ENCODE results near the gene DMP1. TPM values are rescaled to one million over a fixed set of nuclear protein-coding genes. Genes with fewer than 3 reads are reported as not detected.

Gene DMP1
- total and polyA plus RNA-seq, 2 experiments from 2014 or later, result 0.27 TPM; not detected in 1

- DNase-seq (ENCODE audit: low spot score) (no peak), ATAC-seq (no peak)
- Histone ChIP-seq H4K20me1 (replicated peaks; ENCODE audit: insufficient read depth) (no peaks in the 10 kb centered on the region), H3K4me1 (ENCODE audit: insufficient read depth) (no peaks in the 10 kb centered on the region), H3K4me2 (no peak overlapping the region), H3F3A (replicated peaks; ENCODE audit: low read depth) (no peaks in the 10 kb centered on the region), H3K9me2 (ENCODE audit: insufficient read depth) (peaks cover 8% of the 10 kb centered on the region; the same call in 1 of the 2 replicates), H3K36me3 (ENCODE audit: insufficient read depth) (no peaks in the 10 kb centered on the region), H3K27me3 (ENCODE audit: insufficient read depth) (no peaks in the 10 kb centered on the region), H3K4me3 (no peak overlapping the region), H3K79me2 (replicated peaks; ENCODE audit: insufficient read depth) (no peaks in the 10 kb centered on the region), H3K27ac (ENCODE audit: low read depth) (no peak overlapping the region), H2AFZ (no peak overlapping the region)
- Mint-ChIP-seq H3K4me3 (no peak overlapping the region), H3K4me1 (no peaks in the 10 kb centered on the region), H3K9me3 (no peaks in the 10 kb centered on the region; the same call in 2 of the 3 replicates), H3K27ac (no peak overlapping the region), H3K27me3 (ENCODE audit: insufficient read depth, low read depth, poor library complexity) (no peaks in the 10 kb centered on the region), H3K36me3 (ENCODE audit: low read depth) (no peaks in the 10 kb centered on the region)
- no peak for TF ChIP-seq EZH2phosphoT487 (IDR thresholded peaks at IDR 0.05; ENCODE audit: unreplicated experiment)
- TF ChIP-seq NANOG (IDR thresholded peaks at IDR 0.05; ENCODE audit: borderline replicate concordance), result no peak
- no peak for TF ChIP-seq ETS1 (IDR thresholded peaks at IDR 0.05)
- no peak for TF ChIP-seq STAT1 (IDR thresholded peaks at IDR 0.05; ENCODE audit: unreplicated experiment)
- no peak for TF ChIP-seq ZNF462 (CRISPR knock-in tag; IDR thresholded peaks at IDR 0.05)
- TF ChIP-seq JUNB (IDR thresholded peaks at IDR 0.05; ENCODE audit: unreplicated experiment), result no peak
- TF ChIP-seq ZNF331 (CRISPR knock-in tag; IDR thresholded peaks at IDR 0.05; ENCODE audit: low read depth), result no peak
- TF ChIP-seq POLR2AphosphoS5 (IDR thresholded peaks at IDR 0.05; ENCODE audit: low read depth), result no peak
- no peak for TF ChIP-seq REST (IDR thresholded peaks at IDR 0.05; ENCODE audit: unreplicated experiment)
- no peak for TF ChIP-seq CREB1 (CRISPR knock-in tag; IDR thresholded peaks at IDR 0.05; ENCODE audit: low read depth)
- no peak for TF ChIP-seq EZH2 (IDR thresholded peaks at IDR 0.05; ENCODE audit: low read depth, unreplicated experiment)
- TF ChIP-seq ZNF114 (CRISPR knock-in tag; IDR thresholded peaks at IDR 0.05), result no peak
- no peak for TF ChIP-seq CTCF (conservative IDR thresholded peaks at IDR 0.05; ENCODE audit: low read depth in 2 of 2)
Measured at GRCh38 chr4:87614292-87614890, 35.7 kb upstream of the DMP1 start.
